HG03175 (cell line): ENCODE results near the gene LHFPL4.
"Not testable (repeated sequence)": the region's sequence is repeated elsewhere in the genome, so short reads cannot be mapped to it uniquely, and the experiment has no call there.

Experiments used
- ATAC-seq: cut with Tn5 transposase; IDR thresholded peaks from one replicate; pipeline ENCODE4 v1.9.1; 2021; ENCODE audit warnings: mild to moderate bottlenecking, moderate library complexity; ENCODE audit not compliant: unreplicated experiment

LHFPL4 gene

GRCh38 chr3:9553021-9553947, at the start of gene LHFPL4:
LHFPL4 (minus strand) TSS chr3:9553822; CDS start chr3:9552679, 1,143 bp downstream.
- ATAC-seq, result no peak

DNA sequence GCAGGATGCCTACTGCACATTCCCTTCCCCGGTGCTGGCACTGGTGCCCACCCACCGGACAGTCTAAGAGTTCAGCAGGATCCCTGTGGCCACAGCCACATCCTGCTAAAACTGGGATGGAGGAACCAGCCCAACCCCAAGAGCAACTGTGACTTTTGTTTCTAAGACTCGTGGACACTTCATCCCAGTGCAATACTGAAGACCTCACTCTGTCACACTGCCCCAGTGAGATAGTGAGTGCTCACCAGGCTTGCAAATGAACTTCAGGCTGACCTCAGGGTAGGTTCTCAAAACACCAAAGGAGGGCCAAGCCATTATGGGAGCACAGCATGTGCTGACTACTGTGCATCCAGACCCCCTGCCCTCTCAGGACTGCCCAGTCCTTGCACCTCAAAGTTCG, 49.0 kb upstream of the LHFPL4 start:
- ATAC-seq, result no peak

GRCh38 chr3:9601006-9601581, 47.5 kb upstream of the LHFPL4 start:
- not testable (repeated sequence) for ATAC-seq

DNA sequence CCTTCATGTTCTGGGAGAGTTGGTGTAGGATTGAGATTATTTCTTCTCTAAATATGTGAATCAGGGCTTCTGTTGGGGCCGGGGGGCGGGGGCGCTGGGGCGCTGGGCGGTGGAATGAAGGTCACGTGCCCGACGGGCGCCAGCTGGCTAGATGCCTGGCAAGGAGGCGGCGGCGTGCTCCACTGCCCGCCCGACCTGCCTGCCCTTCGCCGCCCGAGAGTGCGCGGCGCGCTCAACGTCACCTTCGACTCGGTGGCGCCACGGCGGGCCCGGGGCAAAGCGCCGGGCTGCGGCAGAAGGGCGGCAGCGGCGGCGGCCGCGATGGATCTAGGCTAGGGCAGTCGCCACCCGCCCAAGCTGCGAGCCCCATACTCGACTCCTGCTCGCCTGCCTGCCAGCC, 47.0 kb upstream of the LHFPL4 start:
- ATAC-seq, result no peak

DNA sequence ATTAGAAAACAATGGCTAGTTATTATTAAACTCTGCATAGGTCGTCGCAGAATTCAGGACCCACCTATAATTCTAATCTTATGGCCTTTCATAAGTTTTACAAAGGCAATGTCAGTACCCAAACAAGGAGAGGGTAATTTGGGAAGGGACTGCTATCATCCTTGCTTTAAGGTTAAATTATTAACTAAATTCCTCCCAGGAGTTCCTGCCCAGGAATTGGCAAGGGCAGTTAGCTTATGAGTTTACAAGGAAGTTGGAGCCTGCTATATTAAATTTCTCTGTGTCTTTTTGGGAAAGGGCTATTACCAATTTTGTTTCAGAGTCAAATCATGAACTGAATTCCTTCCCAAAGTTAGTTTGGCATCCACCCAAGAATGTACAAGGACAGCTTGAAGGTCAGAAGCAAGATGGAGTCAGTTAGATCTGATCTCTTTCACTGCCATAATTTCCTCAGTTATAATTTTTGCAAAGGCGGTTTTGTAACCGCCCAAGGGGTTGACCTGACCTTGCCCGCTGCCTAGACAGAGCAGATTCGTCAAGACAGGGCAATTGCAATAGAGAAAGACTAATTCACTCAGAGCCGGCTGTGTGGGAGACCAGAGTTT, 45.3 kb upstream of the LHFPL4 start:
- ATAC-seq, result no peak

DNA sequence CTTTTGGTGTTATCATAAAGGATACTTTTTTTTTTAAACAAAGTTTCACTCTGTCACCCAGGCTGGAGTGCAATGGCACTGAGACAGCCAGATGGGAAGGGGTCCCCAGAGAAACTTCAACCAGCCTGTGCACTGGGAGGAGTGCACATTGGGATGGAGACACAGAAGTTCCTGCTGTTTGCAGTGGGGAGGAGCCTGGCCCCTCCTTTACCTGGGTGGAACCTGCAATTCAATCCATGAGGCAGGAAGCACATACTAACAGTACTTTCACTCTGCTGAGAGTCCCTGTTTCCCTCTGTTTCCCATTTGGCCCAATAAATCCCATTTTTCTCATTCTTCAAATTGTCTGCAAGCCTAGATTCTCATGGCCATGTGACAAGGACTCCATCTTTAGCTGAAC, 42.3 kb upstream of the LHFPL4 start:
- ATAC-seq, result no peak

DNA sequence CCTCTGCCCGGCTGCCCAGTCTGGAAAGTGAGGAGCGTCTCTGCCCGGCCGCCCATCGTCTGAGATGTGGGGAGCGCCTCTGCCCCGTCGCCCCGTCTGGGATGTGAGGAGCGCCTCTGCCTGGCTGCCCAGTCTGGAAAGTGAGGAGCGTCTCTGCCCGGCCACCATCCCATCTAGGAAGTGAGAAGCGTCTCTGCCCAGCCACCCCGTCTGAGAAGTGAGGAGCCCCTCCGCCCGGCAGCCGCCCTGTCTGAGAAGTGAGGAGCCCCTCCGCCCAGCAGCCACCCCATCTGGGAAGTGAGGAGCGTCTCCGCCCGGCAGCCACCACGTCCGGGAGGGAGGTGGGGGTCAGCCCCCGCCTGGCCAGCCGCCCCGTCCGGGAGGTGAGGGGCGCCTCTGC, 38.2 kb upstream of the LHFPL4 start:
- ATAC-seq, result not testable (repeated sequence)

DNA sequence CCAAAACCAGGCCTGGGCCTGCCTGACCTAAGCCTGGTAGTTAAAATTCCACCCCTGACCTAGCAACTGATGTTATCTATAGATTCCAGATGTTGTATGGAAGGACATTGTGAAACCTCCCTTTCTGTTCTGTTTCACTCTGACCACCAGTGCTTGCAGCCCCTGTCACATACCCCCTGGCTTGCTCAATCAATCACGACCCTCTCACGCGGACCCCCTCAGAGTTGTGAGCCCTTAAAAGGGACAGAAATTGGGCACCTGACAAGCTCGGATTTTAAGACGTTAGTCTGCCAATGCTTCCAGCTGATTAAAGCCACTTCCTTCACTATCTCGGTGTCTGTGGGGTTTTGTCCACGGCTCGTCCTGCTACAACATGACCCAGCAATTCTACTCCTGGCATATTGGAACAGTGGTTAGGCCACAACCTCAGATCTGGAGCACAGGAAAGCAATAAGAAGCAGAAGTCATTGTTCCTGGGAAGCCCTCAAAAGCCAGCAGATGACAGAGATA, 36.7 kb upstream of the LHFPL4 start:
- no peak for ATAC-seq

DNA sequence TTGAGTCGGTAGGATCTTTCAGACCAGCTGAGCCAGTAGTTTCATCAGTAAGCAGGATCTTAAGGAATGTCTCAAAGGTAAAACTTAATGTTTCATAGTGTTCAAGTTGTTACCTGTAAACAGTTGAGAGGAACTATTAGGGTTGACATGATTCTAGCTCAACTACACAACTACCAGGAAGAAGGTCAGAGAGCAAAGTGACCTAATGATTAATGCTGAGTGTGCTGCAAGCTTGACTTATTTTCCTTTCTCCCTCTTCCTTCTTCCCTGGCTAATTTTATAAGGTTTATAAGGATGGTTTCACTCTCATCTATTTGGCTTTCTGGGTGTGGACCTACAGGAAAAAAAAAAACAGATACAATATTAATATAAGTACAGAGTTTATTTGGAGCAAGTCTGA, 30.2 kb upstream of the LHFPL4 start:
- no peak for ATAC-seq

DNA sequence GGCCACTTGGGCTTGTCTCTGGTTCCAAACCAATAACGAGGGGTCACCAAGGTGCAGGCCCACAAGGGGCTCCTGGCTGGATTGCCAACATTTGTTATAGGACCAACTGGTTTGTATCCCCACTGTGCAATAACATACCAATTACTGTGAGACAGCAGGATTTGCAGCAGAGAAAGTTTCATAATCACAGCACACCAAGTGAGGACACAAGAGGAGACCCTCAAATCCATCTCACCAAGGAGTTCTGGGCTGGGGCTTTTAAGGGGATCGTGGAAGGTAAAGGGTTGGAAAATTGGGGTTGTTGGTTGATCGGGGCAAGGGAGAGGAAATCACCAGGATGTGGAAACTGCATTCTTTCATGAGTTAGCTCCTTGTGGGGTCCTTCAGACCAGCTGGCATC, 29.7 kb upstream of the LHFPL4 start:
- no peak for ATAC-seq

DNA sequence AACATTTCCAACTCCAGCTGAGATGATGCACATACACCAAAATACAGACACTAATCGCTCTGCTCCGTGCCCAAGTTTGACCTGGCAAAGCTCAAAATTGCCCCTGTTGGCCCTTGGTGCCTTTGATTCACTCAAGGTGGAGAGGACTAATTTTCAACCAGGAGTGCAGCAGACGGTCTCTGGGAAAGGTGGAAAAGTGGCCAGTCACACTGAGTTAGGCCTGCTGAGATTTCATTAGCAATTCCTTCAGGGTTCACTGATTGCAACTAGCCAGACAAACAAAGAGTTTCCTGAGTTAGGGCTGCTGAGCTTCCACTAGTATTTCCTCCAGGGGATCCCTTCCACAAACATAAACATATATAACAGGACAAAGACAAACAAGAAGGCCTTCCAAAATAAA, 28.7 kb upstream of the LHFPL4 start:
- ATAC-seq, result no peak

DNA sequence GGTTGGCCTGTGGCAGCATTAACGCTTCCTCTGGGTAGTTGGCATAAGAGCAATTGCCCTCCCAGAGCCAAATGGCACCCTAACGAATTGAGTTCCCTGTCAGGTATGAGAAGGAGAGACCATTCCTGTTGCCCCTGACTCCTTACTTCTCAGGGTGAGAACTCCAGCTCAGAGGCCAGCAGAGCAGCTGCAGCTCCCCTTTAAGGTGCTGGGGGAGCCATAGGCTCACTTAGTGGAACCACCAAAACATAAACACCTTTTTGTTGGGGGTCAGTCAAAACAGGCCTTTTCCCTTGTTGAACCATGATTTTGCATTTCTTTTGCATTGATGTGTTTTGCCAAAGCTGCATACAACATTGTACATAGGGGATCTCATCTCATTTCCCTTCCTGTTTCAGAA, 28.1 kb upstream of the LHFPL4 start:
- no peak for ATAC-seq

- ATAC-seq, result no peak
Observed at GRCh38 chr3:9569054-9569453, 15.4 kb upstream of the LHFPL4 start.

- ATAC-seq, result no peak
Observed at GRCh38 chr3:9565316-9565715, 11.7 kb upstream of the LHFPL4 start.

DNA sequence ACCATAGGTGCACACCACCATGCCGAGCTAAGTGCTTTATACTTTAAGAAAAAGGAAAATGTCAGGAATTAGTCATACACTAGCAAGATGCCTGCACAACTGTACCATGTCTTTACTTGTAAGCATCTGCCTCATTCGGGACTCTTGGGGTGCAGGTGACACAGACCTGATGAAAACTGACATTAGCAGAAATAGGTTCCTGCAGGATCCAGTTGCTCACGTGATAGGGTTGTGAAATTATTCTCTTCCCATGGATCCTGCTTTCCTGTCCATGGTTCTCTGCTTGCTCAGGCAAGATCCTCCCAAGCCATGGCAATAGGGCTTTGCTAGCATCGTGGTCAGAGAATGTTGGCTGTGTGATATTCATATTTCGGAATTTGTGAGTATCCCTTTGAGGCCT, 10.2 kb upstream of the LHFPL4 start:
- no peak for ATAC-seq

DNA sequence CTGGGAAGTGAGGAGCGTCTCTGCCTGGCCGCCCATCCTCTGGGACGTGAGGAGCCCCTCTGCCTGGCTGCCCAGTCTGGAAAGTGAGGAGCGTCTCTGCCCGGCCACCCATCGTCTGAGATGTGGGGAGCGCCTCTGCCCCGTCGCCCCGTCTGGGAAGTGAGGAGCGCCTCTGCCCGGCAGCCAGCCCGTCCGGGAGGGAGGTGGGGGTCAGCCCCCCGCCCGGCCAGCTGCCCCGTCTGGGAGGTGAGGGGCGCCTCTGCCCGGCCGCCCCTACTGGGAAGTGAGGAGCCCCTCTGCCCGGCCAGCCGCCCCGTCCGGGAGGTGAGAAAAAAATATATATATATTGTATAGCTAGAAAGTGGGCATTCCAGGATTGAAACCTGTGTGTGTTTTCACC, 6.4 kb upstream of the LHFPL4 start:
- not testable (repeated sequence) for ATAC-seq

GRCh38 chr3:9553948-9554513, 409 bp upstream of the LHFPL4 start:
- ATAC-seq, result no peak

DNA sequence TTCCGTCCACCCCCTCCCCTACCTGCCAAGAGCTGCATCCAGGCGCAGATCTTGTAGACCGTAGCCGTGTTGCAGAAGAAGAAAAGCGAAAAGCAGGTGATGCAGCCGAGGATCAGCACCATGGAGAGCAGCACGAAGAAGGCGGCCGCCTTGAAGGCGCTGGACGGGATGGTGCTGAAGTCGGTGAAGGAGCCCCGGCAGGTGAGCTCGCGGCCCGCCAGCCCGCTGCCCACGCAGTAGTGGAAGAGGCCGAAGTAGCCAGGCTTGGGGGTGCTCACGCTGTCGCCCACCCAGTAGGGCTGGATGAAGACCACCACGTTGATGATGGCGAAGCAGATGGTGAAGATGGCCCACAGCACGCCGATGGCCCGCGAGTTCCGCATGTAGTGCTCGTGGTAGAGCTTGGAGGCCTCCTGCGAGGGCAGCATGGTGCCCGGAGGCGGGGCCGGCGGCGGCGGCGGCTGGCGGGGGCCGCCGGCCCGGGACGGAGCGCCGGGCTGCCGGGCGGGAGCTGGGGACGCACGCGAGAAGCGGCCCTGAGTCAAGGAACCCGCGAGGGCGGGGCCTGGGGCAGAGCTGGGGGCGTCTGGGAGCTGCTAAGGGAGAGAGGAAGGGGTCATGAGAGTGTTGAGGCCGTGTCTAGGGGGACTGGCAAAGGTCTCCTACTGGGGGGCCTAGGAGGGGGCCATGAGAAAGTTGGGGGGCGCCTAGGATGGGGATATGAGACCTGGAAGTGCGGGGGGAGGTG, 1.2 kb downstream of the LHFPL4 start:
- no peak for ATAC-seq

DNA sequence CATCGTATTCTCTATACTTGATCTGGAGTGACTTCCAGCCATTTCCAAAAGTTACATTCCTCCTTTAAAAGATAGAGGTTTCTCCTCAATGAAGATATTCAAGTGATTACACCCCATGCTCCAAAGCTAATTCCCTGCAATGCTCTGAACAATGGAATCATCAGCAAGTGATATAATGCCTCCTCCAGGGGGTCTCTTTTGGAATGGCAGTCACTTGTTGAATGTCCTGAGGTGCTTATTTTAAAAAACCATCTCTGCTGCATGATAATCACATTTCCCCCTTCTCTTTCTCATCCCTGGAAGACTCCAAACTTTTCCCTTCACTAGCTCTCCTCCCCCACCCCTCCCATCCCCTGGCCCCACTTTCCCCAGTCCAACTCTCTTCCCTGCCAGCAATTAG, 2.6 kb downstream of the LHFPL4 start:
- ATAC-seq, result no peak

GRCh38 chr3:9549600-9549999, 4.0 kb downstream of the LHFPL4 start:
- ATAC-seq, result no peak

DNA sequence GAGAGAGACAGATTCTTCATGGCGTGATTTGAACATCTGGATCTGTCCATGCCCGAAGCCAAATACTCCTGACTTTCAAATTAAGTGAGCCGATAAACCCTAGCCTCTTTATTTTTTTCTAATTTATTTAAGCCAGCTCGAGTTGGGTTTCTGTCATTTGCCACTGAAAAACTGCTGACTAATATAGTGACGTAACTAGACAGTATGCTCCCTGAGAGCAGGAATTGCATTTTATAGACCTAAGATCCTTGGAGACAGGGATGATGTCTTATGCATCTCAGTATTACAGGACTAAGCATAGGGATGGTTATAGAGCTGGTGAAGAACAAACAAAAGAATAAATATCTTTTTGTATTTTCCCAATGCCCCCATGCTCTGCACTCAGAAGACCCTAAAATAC, 4.6 kb downstream of the LHFPL4 start:
- ATAC-seq, result no peak
